ENCODE measurements around the gene RNF224.

RNF224 gene

GRCh38 chr9:137225699-137226331, 1.5 kb upstream of the RNF224 start:
- in situ Hi-C loops (cut with MboI; ENCODE audit: low sequenced_read_pairs): no loop called here

- in situ Hi-C loops (cut with MboI; ENCODE audit: low sequenced_read_pairs): no loop called here
Measured at GRCh38 chr9:137226338-137227053, 806 bp upstream of the RNF224 start.

GRCh38 chr9:137227853-137228505, 677 bp downstream of the RNF224 start:
- in situ Hi-C loops (cut with MboI; ENCODE audit: low sequenced_read_pairs): no loop called here

- in situ Hi-C loops (cut with MboI; ENCODE audit: low sequenced_read_pairs): no loop called here
Measured at GRCh38 chr9:137228506-137228967, 1.2 kb downstream of the RNF224 start.

- in situ Hi-C loops (cut with MboI; ENCODE audit: low sequenced_read_pairs): no loop called here
Measured at GRCh38 chr9:137228968-137229896, 1.9 kb downstream of the RNF224 start.

- in situ Hi-C loops (cut with MboI; ENCODE audit: low sequenced_read_pairs): no loop called here
Measured at GRCh38 chr9:137229903-137230704, 2.8 kb downstream of the RNF224 start.

- in situ Hi-C loops (cut with MboI; ENCODE audit: low sequenced_read_pairs): no loop called here
Measured at GRCh38 chr9:137230705-137231371, 3.5 kb downstream of the RNF224 start, which contains the start of gene SLC34A3. Gene SLC34A3, plus strand, starts transcription at chr9:137230901. Its CDS starts 802 bp downstream, at chr9:137231703.

- in situ Hi-C loops (cut with MboI; ENCODE audit: low sequenced_read_pairs): no loop called here
Measured at GRCh38 chr9:137231372-137232039, 4.2 kb downstream of the RNF224 start.

- in situ Hi-C loops (cut with MboI; ENCODE audit: low sequenced_read_pairs): no loop called here
Measured at GRCh38 chr9:137232101-137232500, 4.8 kb downstream of the RNF224 start.

GRCh38 chr9:137232510-137232909, 5.2 kb downstream of the RNF224 start:
- in situ Hi-C loops (cut with MboI; ENCODE audit: low sequenced_read_pairs): no loop called here

- in situ Hi-C loops (cut with MboI; ENCODE audit: low sequenced_read_pairs): no loop called here
Measured at GRCh38 chr9:137233143-137233980, 6.1 kb downstream of the RNF224 start.

GRCh38 chr9:137234055-137234697, 6.9 kb downstream of the RNF224 start:
- in situ Hi-C loops (cut with MboI; ENCODE audit: low sequenced_read_pairs): no loop called here

GRCh38 chr9:137234758-137235423, 7.6 kb downstream of the RNF224 start:
- in situ Hi-C loops (cut with MboI; ENCODE audit: low sequenced_read_pairs): no loop called here

GRCh38 chr9:137235424-137236237, 8.3 kb downstream of the RNF224 start:
- in situ Hi-C loops (cut with MboI; ENCODE audit: low sequenced_read_pairs): no loop called here

- in situ Hi-C loops (cut with MboI; ENCODE audit: low sequenced_read_pairs): no loop called here
Measured at GRCh38 chr9:137236238-137236935, 9.1 kb downstream of the RNF224 start.
